AG04449 (cell line): Measurements from ENCODE around the gene LPP.

Experiments used
- CTCF ChIA-PET: fragments of 350-600 bp; formaldehyde crosslinking; extraction: SDS; loops from one replicate; lab custom pipeline; 2021; ENCODE audit warnings: antibody characterized with exemption; lab: Yijun Ruan, JAX
- POLR2A ChIA-PET: fragments of 400-600, 350-600 bp; formaldehyde crosslinking; extraction: SDS; loops from one replicate; lab custom pipeline; 2020; ENCODE audit warnings: antibody characterized with exemption, inconsistent platforms; lab: Yijun Ruan, JAX
- DNase-seq: peaks from one replicate; pipeline ENCODE4 v3.0.0-alpha.2; 2010; ENCODE audit warnings: low read depth, low spot score
- H3K4me3 ChIP-seq: 2 replicates; pipeline ENCODE4 v1.5.1; 2011; ENCODE audit warnings: low read depth, mild to moderate bottlenecking, control low read depth, low read length
- TF ChIP-seq, protein P1 (sequence below): IDR thresholded peaks from one replicate; pipeline ENCODE4 v1.5.1; 2011; ENCODE audit warnings: mild to moderate bottlenecking, moderate library complexity, low read length, control low read depth, inconsistent platforms; ENCODE audit not compliant: insufficient read depth; ENCODE audit errors: missing control alignments

The LPP gene

DNA sequence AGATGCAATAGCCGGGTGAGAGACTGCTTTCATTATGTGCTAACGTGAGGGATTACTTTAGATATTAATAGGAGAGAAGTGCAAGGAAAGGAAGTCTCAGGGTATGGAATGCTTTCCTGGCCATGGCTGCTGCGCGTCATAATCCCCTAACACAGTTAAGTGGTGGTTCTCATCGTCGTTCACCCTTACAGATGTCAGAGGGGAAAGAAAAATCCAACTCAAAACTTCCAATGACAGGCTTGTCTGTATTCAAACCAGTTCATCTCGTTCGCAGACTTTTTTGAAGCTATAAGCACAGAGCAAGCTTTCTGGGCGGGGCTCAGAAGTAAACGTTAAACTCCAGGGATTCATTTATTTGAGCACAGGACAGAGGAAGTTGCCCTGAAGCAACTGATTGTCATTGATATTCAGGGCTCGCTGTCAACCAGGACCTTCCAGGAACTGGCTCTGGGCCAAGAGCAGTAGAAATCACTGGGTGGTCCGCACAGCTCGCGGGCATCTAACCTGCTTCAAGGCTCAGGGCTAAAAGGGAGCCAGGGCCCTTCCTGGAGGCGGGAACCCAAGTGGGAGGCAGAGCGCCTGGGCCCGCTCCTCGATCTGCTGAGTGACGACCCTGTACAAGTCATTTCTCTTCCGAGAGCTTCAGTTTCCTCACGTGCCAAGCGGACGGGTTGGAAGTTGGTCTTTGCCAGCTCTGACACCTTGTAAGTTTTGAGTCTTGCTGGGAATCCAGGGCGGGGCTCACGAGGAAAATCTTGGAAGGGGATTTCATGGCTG, 1.1 kb upstream of the LPP start:
- TF ChIP-seq, protein P1, sequence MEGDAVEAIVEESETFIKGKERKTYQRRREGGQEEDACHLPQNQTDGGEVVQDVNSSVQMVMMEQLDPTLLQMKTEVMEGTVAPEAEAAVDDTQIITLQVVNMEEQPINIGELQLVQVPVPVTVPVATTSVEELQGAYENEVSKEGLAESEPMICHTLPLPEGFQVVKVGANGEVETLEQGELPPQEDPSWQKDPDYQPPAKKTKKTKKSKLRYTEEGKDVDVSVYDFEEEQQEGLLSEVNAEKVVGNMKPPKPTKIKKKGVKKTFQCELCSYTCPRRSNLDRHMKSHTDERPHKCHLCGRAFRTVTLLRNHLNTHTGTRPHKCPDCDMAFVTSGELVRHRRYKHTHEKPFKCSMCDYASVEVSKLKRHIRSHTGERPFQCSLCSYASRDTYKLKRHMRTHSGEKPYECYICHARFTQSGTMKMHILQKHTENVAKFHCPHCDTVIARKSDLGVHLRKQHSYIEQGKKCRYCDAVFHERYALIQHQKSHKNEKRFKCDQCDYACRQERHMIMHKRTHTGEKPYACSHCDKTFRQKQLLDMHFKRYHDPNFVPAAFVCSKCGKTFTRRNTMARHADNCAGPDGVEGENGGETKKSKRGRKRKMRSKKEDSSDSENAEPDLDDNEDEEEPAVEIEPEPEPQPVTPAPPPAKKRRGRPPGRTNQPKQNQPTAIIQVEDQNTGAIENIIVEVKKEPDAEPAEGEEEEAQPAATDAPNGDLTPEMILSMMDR: no peak
- no peak for DNase-seq
- H3K4me3 ChIP-seq: peak overlapping the region; percentile 79
- ChIA-PET POLR2A (interaction anchor here (0.7 to 4.0 kb wide), 8 partner anchors 14 to 802 kb away, joined by 3 to 19 read pairs (median 4); partner anchors contain the start of gene BCL6), CTCF (interaction anchor here (0.7 to 4.2 kb wide), 6 partner anchors 27 to 801 kb away, joined by 3 to 26 read pairs (median 4); no protein-coding TSS in a partner anchor)

- peak overlapping the region; percentile 79 for H3K4me3 ChIP-seq
- ChIA-PET CTCF (interaction anchor here (0.9 to 4.2 kb wide), 6 partner anchors 29 to 800 kb away, joined by 3 to 26 read pairs (median 4); no protein-coding TSS in a partner anchor), POLR2A (interaction anchor here (0.8 to 4.0 kb wide), 7 partner anchors 14 to 415 kb away, joined by 3 to 19 read pairs (median 4); partner anchors contain the start of gene BCL6)
- peak; percentile 85 for DNase-seq
- TF ChIP-seq, protein P1: no peak
These were observed 432 bp upstream of the LPP start for GRCh38 chr3:188153437-188154013.

DNA sequence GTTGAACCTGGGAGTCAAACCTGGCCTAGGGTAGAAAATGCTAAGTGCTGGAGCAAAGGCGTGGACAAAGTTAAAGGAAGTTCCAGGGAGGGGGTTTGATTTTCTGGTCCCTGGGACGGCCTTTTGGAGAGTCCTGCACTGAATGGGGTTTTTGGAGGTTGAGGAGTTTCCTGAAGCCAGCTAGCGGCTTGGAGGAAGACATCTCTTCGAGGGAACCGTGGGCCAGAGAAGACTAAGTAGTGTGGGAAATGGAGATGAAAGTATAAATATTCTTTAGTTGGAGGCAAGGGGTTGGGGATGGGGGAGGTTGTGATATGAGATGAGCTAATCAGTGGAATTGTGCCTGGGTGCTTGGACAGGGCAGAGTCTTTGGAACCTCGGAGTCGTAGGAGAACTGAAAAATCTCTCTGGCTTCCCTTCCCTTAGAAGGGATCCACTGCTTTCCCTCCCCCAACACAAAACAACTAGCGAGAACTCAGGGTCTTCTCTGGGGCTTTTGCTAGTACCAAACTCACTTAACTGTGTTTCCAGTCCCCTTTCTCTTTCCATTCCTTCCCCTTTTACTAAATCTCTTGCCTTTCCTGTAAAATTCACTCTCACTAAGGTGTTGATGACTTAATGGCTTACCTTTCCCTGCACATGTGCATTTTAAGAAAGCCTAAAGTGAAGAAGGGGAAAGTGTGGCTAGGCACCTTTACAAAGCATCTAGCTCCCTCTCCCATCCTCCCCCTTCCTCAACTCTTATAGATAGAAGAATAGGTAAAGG, 1.0 kb downstream of the LPP start:
- CTCF ChIA-PET: interaction anchor here (1.0 to 4.2 kb wide), 7 partner anchors 9 to 416 kb away, joined by 3 to 26 read pairs (median 4); no protein-coding TSS in a partner anchor
- TF ChIP-seq, protein P1: no peak
- POLR2A ChIA-PET: interaction anchor here (0.6 to 4.0 kb wide), 2 partner anchors 90 to 409 kb away, joined by 3 to 19 read pairs; partner anchors contain the start of gene BCL6
- peak overlapping the region; percentile 79 for H3K4me3 ChIP-seq
- no peak for DNase-seq

GRCh38 chr3:188156056-188156455, 2.1 kb downstream of the LPP start:
- CTCF ChIA-PET: interaction anchor here (1.3 to 4.2 kb wide), 3 partner anchors 8 to 417 kb away, joined by 3 to 26 read pairs (median 5); no protein-coding TSS in a partner anchor
- no peak for DNase-seq
- TF ChIP-seq, protein P1: no peak
- POLR2A ChIA-PET: no interaction called here
- H3K4me3 ChIP-seq: peak overlapping the region; percentile 15

- no peak overlapping the region for H3K4me3 ChIP-seq
- ChIA-PET CTCF (interaction anchor here (1.0 kb wide), 1 partner anchor 410 kb away, joined by 3 read pairs; no protein-coding TSS in a partner anchor), POLR2A (interaction anchor here (1.0 kb wide), 1 partner anchor 57 kb away, joined by 3 read pairs; no protein-coding TSS in a partner anchor)
- no peak for DNase-seq
- TF ChIP-seq, protein P1: no peak
These were observed 3.5 kb downstream of the LPP start for GRCh38 chr3:188157407-188157806.
